Mesenteric fat pad (tissue), 1 donor: ENCODE measurements around the gene KLHL20. TPM values are rescaled to one million over a fixed set of nuclear protein-coding genes. Genes with fewer than 3 reads are reported as not detected.
"Not testable (repeated sequence)": the region's sequence is repeated elsewhere in the genome, so short reads cannot be mapped to it uniquely, and the experiment has no call there.

ENCODE experiments used
- DNase-seq: peaks from one replicate; pipeline ENCODE4 v3.0.0-alpha.2; 2020; ENCODE audit warnings: low spot score
- long read RNA-seq: library from polyadenylated mRNA; unstranded; transcript quantifications from one replicate; pipeline ENCODE4 v2.0.0, GENCODE V29; 2020
- total RNA-seq: library from RNA; stranded (reverse); fragmentation: NEBNext Ultra II Directional; extraction: Animal tissue kit (Norgen Biotek cat#: 25700); gene quantifications from one replicate; pipeline ENCODE4 v1.2.1, GENCODE V29; 2021
- donor health status: DM: yes; HTN: yes; CAD: no.

Gene KLHL20
- 33.0 TPM for total RNA-seq
- long read RNA-seq, transcript KLHL20-201 (12 exons, 3,421 nt): major isoform, 33 of 61 reads
- long read RNA-seq, partial matches to known transcripts: 12 of 61 reads
- long read RNA-seq, other reads (novel, unspliced or antisense): 16 of 61 reads

GRCh38 chr1:173714759-173715537, at the start of gene KLHL20:
TSS of gene KLHL20 (plus strand) at chr1:173714981. CDS start at chr1:173716044, 1,063 bp downstream.
- DNase-seq: peak; percentile 91

GRCh38 chr1:173666646-173667045, 48.1 kb upstream of the KLHL20 start:
- no peak for DNase-seq

GRCh38 chr1:173669491-173669941, 45.3 kb upstream of the KLHL20 start, which contains the start of gene ANKRD45:
TSS of gene ANKRD45 (minus strand) at chr1:173669851. CDS start at chr1:173659418, 10,433 bp downstream.
- DNase-seq: no peak

GRCh38 chr1:173674496-173674895, 40.3 kb upstream of the KLHL20 start:
- DNase-seq: not testable (repeated sequence)

- not testable (repeated sequence) for DNase-seq
Measured at GRCh38 chr1:173680152-173680551, 34.6 kb upstream of the KLHL20 start.

- no peak for DNase-seq
Measured at GRCh38 chr1:173682184-173682583, 32.6 kb upstream of the KLHL20 start.

GRCh38 chr1:173683838-173684237, 30.9 kb upstream of the KLHL20 start:
- DNase-seq: not testable (repeated sequence)

GRCh38 chr1:173685121-173685520, 29.7 kb upstream of the KLHL20 start:
- DNase-seq: not testable (repeated sequence)

GRCh38 chr1:173688300-173688699, 26.5 kb upstream of the KLHL20 start:
- DNase-seq: no peak

GRCh38 chr1:173693238-173693637, 21.5 kb upstream of the KLHL20 start:
- no peak for DNase-seq

GRCh38 chr1:173701299-173701698, 13.5 kb upstream of the KLHL20 start:
- DNase-seq: not testable (repeated sequence)

GRCh38 chr1:173702736-173703135, 12.0 kb upstream of the KLHL20 start:
- DNase-seq: no peak

GRCh38 chr1:173705117-173705516, 9.7 kb upstream of the KLHL20 start:
- no peak for DNase-seq

GRCh38 chr1:173708787-173709186, 6.0 kb upstream of the KLHL20 start:
- DNase-seq: no peak

GRCh38 chr1:173714441-173714758, 381 bp upstream of the KLHL20 start:
- DNase-seq: no peak

- no peak for DNase-seq
Measured at GRCh38 chr1:173715538-173715844, 710 bp downstream of the KLHL20 start.

- DNase-seq: no peak
Measured at GRCh38 chr1:173717238-173717637, 2.5 kb downstream of the KLHL20 start.

- DNase-seq: not testable (repeated sequence)
Measured at GRCh38 chr1:173731331-173731730, 16.6 kb downstream of the KLHL20 start.

- DNase-seq: no peak
Measured at GRCh38 chr1:173733912-173734311, 19.1 kb downstream of the KLHL20 start.

- DNase-seq: not testable (repeated sequence)
Measured at GRCh38 chr1:173736104-173736503, 21.3 kb downstream of the KLHL20 start.

GRCh38 chr1:173742203-173742886, 27.6 kb downstream of the KLHL20 start:
- DNase-seq: no peak

- no peak for DNase-seq
Measured at GRCh38 chr1:173744651-173745050, 29.9 kb downstream of the KLHL20 start.
